ENCODE results near the gene NAA15.

Gene NAA15

GRCh38 chr4:139453371-139454110 lies 152.2 kb downstream of the NAA15 start:
- TF ChIP-seq CTCF (IDR thresholded peaks at IDR 0.05; ENCODE audit: low read depth, low read length, poor library complexity, severe bottlenecking) (peak; percentile 59), EZH2phosphoT487 (IDR thresholded peaks at IDR 0.05; ENCODE audit: borderline replicate concordance, low read length) (no peak)
- Histone ChIP-seq H3K4me1 (ENCODE audit: control insufficient read depth, low read length) (peaks cover 51% of the 10 kb centered on the region), H3F3A (ENCODE audit: control insufficient read depth, insufficient read depth) (peaks cover 8% of the 10 kb centered on the region; the same call in 1 of the 2 replicates), H3K36me3 (ENCODE audit: control insufficient read depth, low read length) (peaks cover 12% of the 10 kb centered on the region), H3K4me2 (ENCODE audit: low read length) (peak overlapping the region; percentile 97), H3K27ac (ENCODE audit: low read depth, low read length) (peak overlapping the region; percentile 73), H3K4me3 (ENCODE audit: low read length) (peak overlapping the region; percentile 98), H3K9me3 (ENCODE audit: control insufficient read depth, insufficient read depth, low read length) (no peaks in the 10 kb centered on the region), H3K9me2 (replicated peaks; ENCODE audit: control insufficient read depth, low read length) (no peaks in the 10 kb centered on the region), H4K20me1 (ENCODE audit: control insufficient read depth, insufficient read depth, low read depth, low read length) (no peaks in the 10 kb centered on the region), H3K79me2 (ENCODE audit: control insufficient read depth, low read length) (peaks cover 63% of the 10 kb centered on the region), H3K27me3 (ENCODE audit: control insufficient read depth, low read length) (no peaks in the 10 kb centered on the region)

GRCh38 chr4:139454111-139455045 lies 153.1 kb downstream of the NAA15 start, which contains the start of gene RAB33B:
Gene RAB33B, plus strand, starts transcription at chr4:139454121. Its CDS starts 75 bp downstream, at chr4:139454196.
- Histone ChIP-seq H3K79me2 (ENCODE audit: control insufficient read depth, low read length) (peaks cover 71% of the 10 kb centered on the region), H3K4me2 (ENCODE audit: low read length) (peak within 1 kb of the TSS; percentile 97), H3K9me3 (ENCODE audit: control insufficient read depth, insufficient read depth, low read length) (no peaks in the 10 kb centered on the region), H3F3A (ENCODE audit: control insufficient read depth, insufficient read depth) (peaks cover 8% of the 10 kb centered on the region; the same call in 1 of the 2 replicates), H3K27me3 (ENCODE audit: control insufficient read depth, low read length) (no peaks in the 10 kb centered on the region), H3K4me1 (ENCODE audit: control insufficient read depth, low read length) (peaks cover 59% of the 10 kb centered on the region), H4K20me1 (ENCODE audit: control insufficient read depth, insufficient read depth, low read depth, low read length) (no peaks in the 10 kb centered on the region), H3K36me3 (ENCODE audit: control insufficient read depth, low read length) (peaks cover 12% of the 10 kb centered on the region), H3K9me2 (replicated peaks; ENCODE audit: control insufficient read depth, low read length) (no peaks in the 10 kb centered on the region), H3K4me3 (ENCODE audit: low read length) (peak within 1 kb of the TSS; percentile 98), H3K27ac (ENCODE audit: low read depth, low read length) (peak within 1 kb of the TSS; percentile 73)
- TF ChIP-seq EZH2phosphoT487 (IDR thresholded peaks at IDR 0.05; ENCODE audit: borderline replicate concordance, low read length) (no peak), CTCF (IDR thresholded peaks at IDR 0.05; ENCODE audit: low read depth, low read length, poor library complexity, severe bottlenecking) (no peak)

- H3K4me1 ChIP-seq (ENCODE audit: control insufficient read depth, low read length), result peaks cover 59% of the 10 kb centered on the region
- peaks cover 79% of the 10 kb centered on the region for H3K79me2 ChIP-seq (ENCODE audit: control insufficient read depth, low read length)
- peak overlapping the region; percentile 73 for H3K27ac ChIP-seq (ENCODE audit: low read depth, low read length)
These were observed 153.8 kb downstream of the NAA15 start for GRCh38 chr4:139455126-139455538.

More at GRCh38 chr4:139455126-139455538, 153.8 kb downstream of the NAA15 start:
- no peaks in the 10 kb centered on the region for H3K9me2 ChIP-seq (replicated peaks; ENCODE audit: control insufficient read depth, low read length)
- peak overlapping the region; percentile 98 for H3K4me3 ChIP-seq (ENCODE audit: low read length)
- peak overlapping the region; percentile 97 for H3K4me2 ChIP-seq (ENCODE audit: low read length)
- TF ChIP-seq EZH2phosphoT487 (IDR thresholded peaks at IDR 0.05; ENCODE audit: borderline replicate concordance, low read length) (no peak), CTCF (IDR thresholded peaks at IDR 0.05; ENCODE audit: low read depth, low read length, poor library complexity, severe bottlenecking) (no peak)
- H4K20me1 ChIP-seq (ENCODE audit: control insufficient read depth, insufficient read depth, low read depth, low read length), result no peaks in the 10 kb centered on the region
- H3K27me3 ChIP-seq (ENCODE audit: control insufficient read depth, low read length), result no peaks in the 10 kb centered on the region
- peaks cover 12% of the 10 kb centered on the region for H3K36me3 ChIP-seq (ENCODE audit: control insufficient read depth, low read length)
- H3K9me3 ChIP-seq (ENCODE audit: control insufficient read depth, insufficient read depth, low read length), result no peaks in the 10 kb centered on the region
- peaks cover 8% of the 10 kb centered on the region; the same call in 1 of the 2 replicates for H3F3A ChIP-seq (ENCODE audit: control insufficient read depth, insufficient read depth)
